Pancreas (tissue), 10 donors: ENCODE results near the gene ERI3. TPM values are rescaled to one million over a fixed set of nuclear protein-coding genes. Genes with fewer than 3 reads are reported as not detected.
A peak's percentile ranks its signal among the peaks of the same experiment; 100 is the strongest.

Experiments used
- ATAC-seq, 4 donors: fragments of 200-7000 bp; cut with Tn5 transposase; one replicate each; pipeline versions ENCODE4 v1.8.0 to v1.9.1; 2020; ENCODE audit warnings: mild to moderate bottlenecking in 4 of 4, moderate library complexity in 4 of 4
- DNase-seq, 6 donors: peaks; one replicate each; pipeline ENCODE4 v3.0.0-alpha.2; 2020
- FAIRE-seq: peaks from 2 replicates; lab custom pipeline; 2012; peaks lifted over from hg19 to GRCh38; lab: Jason Lieb, UNC
- H3K27ac ChIP-seq, 4 donors: fragments of 200-600 bp; sonication (generic); 1 replicate in 3 of 4; 2 replicates in 1 of 4; pipeline versions ENCODE4 v1.5.0 to v1.8.0; 2020
- H3K27me3 ChIP-seq, 4 donors: fragments of 200-600 bp; one replicate each; pipeline ENCODE4 v1.8.0; 2021
- H3K36me3 ChIP-seq, 3 donors: fragments of 200-600 bp; sonication (generic) in 1 of 3; one replicate each; pipeline versions ENCODE4 v1.5.0 to v1.8.0; 2020 to 2021
- H3K4me1 ChIP-seq, 3 donors: fragments of 200-600 bp; one replicate each; pipeline ENCODE4 v1.8.0; 2021
- H3K4me3 ChIP-seq, 4 donors: fragments of 200-600 bp; sonication (generic) in 2 of 4; one replicate each; pipeline versions ENCODE4 v1.5.0 to v1.8.0; 2020 to 2021
- H3K9me3 ChIP-seq, 4 donors: fragments of 200-600 bp; one replicate each; pipeline ENCODE4 v1.8.0; 2021
- CTCF ChIP-seq, 4 donors: fragments of 200-600 bp; sonication (generic) in 3 of 4; IDR thresholded peaks; one replicate each; pipeline versions ENCODE4 v1.5.0 to v1.8.0; 2021; ENCODE audit warnings: antibody characterized with exemption in 4 of 4
- WGBS, 2 donors: extraction: QIAGEN DNeasy Blood & Tissue Kit; methylation state at CpG; one replicate each; pipeline ENCODE4 v1.1.7; 2013; 5-methylcytosine and 5-hydroxymethylcytosine counted together
- intact Hi-C, 3 donors: fragments of 100-400 bp; cut with DNase I; formaldehyde crosslinking; loops; one replicate each; pipeline versions ENCODE4 v1.11.1 to v1.14.2; 2022
- polyA plus RNA-seq, 2 donors: library from polyadenylated mRNA; stranded (reverse); fragments of 200-250 nt; gene quantifications; one replicate each; pipeline ENCODE4 v1.2.3, GENCODE V29; 2013
- total RNA-seq, 6 donors: library from RNA; stranded (reverse); fragmentation: NEBNext Ultra II Directional in 4 of 6; extraction: Animal tissue kit (Norgen Biotek cat#: 25700) in 4 of 6; gene quantifications; one replicate each; pipeline versions ENCODE4 v1.2.1 to v1.2.4, GENCODE V29; 2021 to 2023
- donor health status: healthy with polysubstance abuse.
- donor health status: DM: no; HTN: no; CAD: no; lungs with moderate emphysema.
- donor health status: DM: no; HTN: no; CAD: no.
- donor health status: control.
- donor health status: control.
- donor health status: Bipolar disorder and iron deficiency.
- donor health status: DM: yes; HTN: yes; CAD: no.
- donor health status: DM: no; HTN: no; CAD: no.
- donor health status: DM: no; HTN: no; CAD: no.
- donor health status: DM: yes; HTN: yes; CAD: no.

The ERI3 gene
- total and polyA plus RNA-seq, 8 donors, result 18.9 to 33.7 (median 21.8) TPM

GRCh38 chr1:44288883-44289282, 66.2 kb downstream of the ERI3 start:
- FAIRE-seq (no peak), ATAC-seq (no peak), DNase-seq (no peak)
- no peaks in the 10 kb centered on the region for H3K9me3 ChIP-seq
- intact Hi-C loops, result no loop called here
- H3K4me1 ChIP-seq, result peaks cover 7 to 15% (median 8%) of the 10 kb centered on the region in 3 donors
- no peaks in the 10 kb centered on the region for H3K36me3 ChIP-seq
- WGBS, 2 donors, result 93% methylated on average over 4 of the region's 4 CpGs
- no peak for TF ChIP-seq CTCF (IDR thresholded peaks at IDR 0.05)
- no peak overlapping the region for H3K4me3 ChIP-seq
- no peak overlapping the region for H3K27ac ChIP-seq
- H3K27me3 ChIP-seq, result no peaks in the 10 kb centered on the region

- no peak for TF ChIP-seq CTCF (IDR thresholded peaks at IDR 0.05)
- intact Hi-C loops, result no loop called here
- Histone ChIP-seq H3K9me3 (no peaks in the 10 kb centered on the region), H3K27ac (peak overlapping the region in 3 of 4 donors; percentile 78 to 81 (median 80)), H3K4me1 (peaks cover 11 to 22% (median 19%) of the 10 kb centered on the region in 3 donors), H3K27me3 (no peaks in the 10 kb centered on the region), H3K4me3 (no peak overlapping the region), H3K36me3 (no peaks in the 10 kb centered on the region)
- no peak for DNase-seq
- FAIRE-seq, result no peak
- ATAC-seq, result peak in 2 of 4 donors; percentile 5 to 12
- 90 to 94% methylated on average over 2 of the region's 2 CpGs for WGBS, 2 donors
These were observed 70.9 kb downstream of the ERI3 start for GRCh38 chr1:44284184-44284583.

- intact Hi-C loops, result no loop called here
- ATAC-seq (peak; percentile 95 to 96 (median 96)), FAIRE-seq (no peak), DNase-seq (peak in 4 of 6 donors; percentile 67 to 78 (median 72))
- WGBS, 2 donors, result 68 to 72% methylated on average over 3 of the region's 3 CpGs
- Histone ChIP-seq H3K9me3 (no peaks in the 10 kb centered on the region), H3K36me3 (no peaks in the 10 kb centered on the region), H3K27ac (peak overlapping the region; percentile 78 to 81 (median 80)), H3K4me1 (peaks cover 11 to 22% (median 19%) of the 10 kb centered on the region in 3 donors), H3K4me3 (no peak overlapping the region), H3K27me3 (no peaks in the 10 kb centered on the region)
- no peak for TF ChIP-seq CTCF (IDR thresholded peaks at IDR 0.05)
These were observed 71.4 kb downstream of the ERI3 start for GRCh38 chr1:44283524-44284173.

GRCh38 chr1:44282704-44283426, 72.2 kb downstream of the ERI3 start:
- Histone ChIP-seq H3K27ac (peak overlapping the region; percentile 78 to 81 (median 80)), H3K4me3 (no peak overlapping the region), H3K4me1 (peaks cover 11 to 22% (median 19%) of the 10 kb centered on the region in 3 donors), H3K36me3 (no peaks in the 10 kb centered on the region), H3K9me3 (no peaks in the 10 kb centered on the region), H3K27me3 (no peaks in the 10 kb centered on the region)
- TF ChIP-seq CTCF (IDR thresholded peaks at IDR 0.05), result no peak
- FAIRE-seq, result no peak
- peak in 4 of 6 donors; percentile 19 to 37 (median 27) for DNase-seq
- WGBS, 2 donors, result 77 to 84% methylated on average over 8 of the region's 8 CpGs
- intact Hi-C loops, result no loop called here
- peak; percentile 25 to 40 (median 34) for ATAC-seq
